ENCODE results near the gene CTXN1.
"Not testable (repeated sequence)": the region's sequence is repeated elsewhere in the genome, so short reads cannot be mapped to it uniquely, and the experiment has no call there.

Gene CTXN1

DNA sequence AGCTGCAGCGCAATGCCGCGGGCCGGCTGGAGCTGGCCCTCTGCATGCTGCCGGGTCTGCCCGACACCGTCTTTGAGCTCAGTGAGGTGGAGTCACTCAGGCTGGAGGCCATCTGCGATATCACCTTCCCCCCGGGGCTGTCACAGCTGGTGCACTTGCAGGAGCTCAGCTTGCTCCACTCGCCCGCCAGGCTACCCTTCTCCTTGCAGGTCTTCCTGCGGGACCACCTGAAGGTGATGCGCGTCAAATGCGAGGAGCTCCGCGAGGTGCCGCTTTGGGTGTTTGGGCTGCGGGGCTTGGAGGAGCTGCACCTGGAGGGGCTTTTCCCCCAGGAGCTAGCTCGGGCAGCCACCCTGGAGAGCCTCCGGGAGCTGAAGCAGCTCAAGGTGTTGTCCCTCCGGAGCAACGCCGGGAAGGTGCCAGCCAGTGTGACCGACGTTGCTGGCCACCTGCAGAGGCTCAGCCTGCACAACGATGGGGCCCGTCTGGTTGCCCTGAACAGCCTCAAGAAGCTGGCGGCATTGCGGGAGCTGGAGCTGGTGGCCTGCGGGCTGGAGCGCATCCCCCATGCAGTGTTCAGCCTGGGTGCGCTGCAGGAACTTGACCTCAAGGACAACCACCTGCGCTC, 26.1 kb downstream of the CTXN1 start:
- ATAC-seq (ENCODE audit: low read depth) (no peak), DNase-seq (ENCODE audit: low spot score in 2 of 2) (no peak)
- Mint-ChIP-seq H3K9me3 (no peaks in the 10 kb centered on the region), H3K27ac (no peak overlapping the region), H3K4me3 (no peak overlapping the region), H3K4me1 (peaks cover 14% of the 10 kb centered on the region), H3K36me3 (peaks cover 1% of the 10 kb centered on the region), H3K27me3 (peaks cover 11% of the 10 kb centered on the region)

DNA sequence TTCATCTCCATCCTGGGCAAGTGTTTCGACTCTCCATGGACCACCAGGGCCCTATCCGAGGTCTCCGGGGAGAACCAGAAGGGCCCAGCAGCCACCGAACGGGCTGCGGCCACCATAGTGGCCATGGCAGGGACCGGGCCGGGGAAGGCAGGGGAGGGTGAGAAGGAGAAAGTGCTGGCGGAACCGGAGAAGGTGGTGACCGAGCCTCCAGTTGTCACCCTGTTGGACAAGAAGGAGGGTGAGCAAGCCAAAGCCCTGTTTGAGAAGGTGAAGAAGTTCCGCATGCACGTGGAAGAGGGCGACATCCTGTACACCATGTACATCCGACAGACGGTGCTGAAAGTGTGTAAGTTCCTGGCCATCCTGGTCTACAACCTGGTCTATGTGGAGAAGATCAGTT, 27.0 kb downstream of the CTXN1 start:
- DNase-seq (ENCODE audit: low spot score in 2 of 2) (no peak), ATAC-seq (ENCODE audit: low read depth) (no peak)
- H3K27ac Mint-ChIP-seq: no peak overlapping the region
- H3K36me3 Mint-ChIP-seq: peaks cover 1% of the 10 kb centered on the region
- no peaks in the 10 kb centered on the region for H3K9me3 Mint-ChIP-seq
- peaks cover 9% of the 10 kb centered on the region for H3K4me1 Mint-ChIP-seq
- H3K4me3 Mint-ChIP-seq: no peak overlapping the region
- peaks cover 16% of the 10 kb centered on the region for H3K27me3 Mint-ChIP-seq

DNA sequence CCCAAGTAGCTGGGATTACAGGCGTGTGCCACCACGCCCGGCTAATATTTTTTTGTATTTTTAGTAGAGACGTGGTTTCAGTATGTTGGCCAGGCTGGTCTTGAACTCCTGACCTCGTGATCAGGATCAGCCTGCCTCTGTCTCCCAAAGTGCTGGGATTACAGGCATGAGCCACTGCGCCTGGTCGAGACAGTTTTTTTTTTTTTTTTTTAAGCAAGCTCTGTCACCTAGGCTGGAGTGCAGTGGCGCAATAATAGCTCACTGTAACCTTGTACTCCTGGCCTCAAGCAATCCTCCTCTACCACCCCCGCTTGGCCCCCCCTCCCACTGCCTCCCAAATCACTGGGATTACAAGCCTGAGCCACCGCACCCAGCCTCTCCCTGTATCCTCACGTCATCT, 28.6 kb downstream of the CTXN1 start:
- no peaks in the 10 kb centered on the region for H3K4me1 Mint-ChIP-seq
- no peak overlapping the region for H3K4me3 Mint-ChIP-seq
- ATAC-seq (ENCODE audit: low read depth) (no peak), DNase-seq (ENCODE audit: low spot score in 2 of 2) (no peak)
- H3K27me3 Mint-ChIP-seq: peaks cover 16% of the 10 kb centered on the region
- peaks cover 1% of the 10 kb centered on the region for H3K36me3 Mint-ChIP-seq
- H3K9me3 Mint-ChIP-seq: no peaks in the 10 kb centered on the region
- H3K27ac Mint-ChIP-seq: no peak overlapping the region

DNA sequence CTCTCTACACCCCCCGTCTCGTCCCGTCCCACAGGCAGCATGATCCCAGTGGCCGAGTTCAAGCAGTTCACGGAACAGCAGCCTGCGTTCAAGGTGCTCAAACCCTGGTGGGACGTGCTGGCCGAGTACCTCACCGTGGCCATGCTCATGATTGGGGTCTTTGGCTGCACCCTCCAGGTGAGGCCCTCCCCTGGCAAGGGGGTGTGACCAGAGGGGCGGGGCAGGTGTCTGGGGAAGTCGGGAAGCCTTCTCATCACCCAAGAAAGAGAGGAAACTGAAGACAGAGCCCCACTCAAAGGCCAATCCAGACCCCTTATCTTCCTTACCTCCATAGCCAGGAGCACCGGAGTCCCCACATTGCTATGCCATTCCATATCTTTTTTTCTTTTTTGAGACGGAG, 30.4 kb downstream of the CTXN1 start:
- peaks cover 17% of the 10 kb centered on the region for H3K27me3 Mint-ChIP-seq
- no peaks in the 10 kb centered on the region for H3K9me3 Mint-ChIP-seq
- DNase-seq (ENCODE audit: low spot score in 2 of 2): no peak
- H3K4me1 Mint-ChIP-seq: no peaks in the 10 kb centered on the region
- no peak for ATAC-seq (ENCODE audit: low read depth)
- H3K4me3 Mint-ChIP-seq: no peak overlapping the region
- H3K27ac Mint-ChIP-seq: no peak overlapping the region
- H3K36me3 Mint-ChIP-seq: peaks cover 1% of the 10 kb centered on the region

DNA sequence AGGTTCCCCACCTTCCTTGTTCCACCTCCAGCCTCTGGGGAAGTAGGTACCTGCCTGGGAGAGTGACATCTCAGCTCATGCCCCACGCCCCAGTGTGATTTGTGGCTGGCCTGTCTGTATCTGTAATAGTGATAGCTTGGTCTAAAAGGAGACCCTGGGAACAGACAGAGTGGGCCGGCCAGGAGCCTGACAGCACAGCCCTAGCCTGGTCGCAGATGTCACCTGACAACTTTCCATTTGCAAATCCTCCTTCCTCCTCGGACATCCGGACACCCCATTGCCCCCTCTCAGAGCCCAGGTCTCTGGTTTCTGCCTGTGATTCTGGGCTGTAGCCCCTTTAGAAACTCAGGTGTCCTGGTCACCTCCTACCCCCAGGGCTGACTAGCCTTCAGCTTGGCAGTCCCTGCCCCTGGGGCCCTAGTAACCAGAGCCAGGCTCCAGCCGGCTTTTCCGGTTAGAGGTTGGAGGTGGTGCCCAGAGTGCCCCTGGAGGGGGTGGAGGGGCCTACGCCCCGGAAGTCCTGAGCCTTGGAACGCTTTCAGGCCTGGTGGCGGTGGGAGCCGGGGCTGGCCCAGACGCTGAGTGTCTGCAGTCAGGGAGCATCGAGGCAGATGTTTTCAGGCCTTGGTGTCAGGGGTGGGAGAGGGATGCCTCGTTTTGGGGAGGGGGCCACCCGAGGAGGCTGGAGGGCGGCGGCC, 31.2 kb downstream of the CTXN1 start:
- Mint-ChIP-seq H3K4me1 (no peaks in the 10 kb centered on the region), H3K4me3 (no peak overlapping the region), H3K27me3 (peaks cover 17% of the 10 kb centered on the region), H3K36me3 (peaks cover 1% of the 10 kb centered on the region), H3K27ac (no peak overlapping the region), H3K9me3 (no peaks in the 10 kb centered on the region)
- DNase-seq (ENCODE audit: low spot score in 2 of 2) (no peak), ATAC-seq (ENCODE audit: low read depth) (no peak)

DNA sequence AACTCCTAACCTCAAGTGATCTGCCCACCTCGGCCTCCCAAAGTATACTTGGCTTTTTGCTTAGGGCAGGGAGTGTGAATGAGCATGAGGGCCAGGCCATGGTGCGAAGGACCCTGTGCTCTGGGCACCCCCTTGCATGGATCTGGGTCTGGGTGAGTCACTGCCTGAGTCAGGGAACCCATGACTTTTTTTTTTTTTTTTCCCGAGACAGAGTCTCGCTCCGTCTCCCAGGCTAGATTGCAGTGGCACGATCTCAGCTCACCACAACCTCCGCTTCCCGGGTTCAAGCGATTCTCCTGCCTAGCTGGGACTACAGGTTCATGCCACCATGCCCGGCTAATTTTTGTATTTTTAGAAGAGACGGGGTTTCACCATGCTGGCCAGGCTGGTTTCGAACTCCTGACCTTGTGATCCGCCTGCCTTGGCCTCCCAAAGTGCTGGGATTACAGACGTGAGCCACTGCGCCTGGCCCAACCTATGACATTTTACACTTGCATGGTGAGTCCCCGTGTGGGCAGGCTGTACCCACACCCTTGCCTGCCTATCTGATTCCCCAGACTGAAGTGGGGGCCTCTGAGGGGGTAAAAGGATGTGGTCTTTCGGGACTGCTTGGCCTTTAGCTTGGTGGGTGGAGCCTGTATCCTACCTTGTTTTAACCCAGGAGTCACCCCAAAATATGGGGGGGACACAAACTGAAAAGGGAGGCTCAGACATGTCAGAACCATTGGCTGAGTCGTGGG, 32.4 kb downstream of the CTXN1 start:
- not testable (repeated sequence) for H3K36me3 Mint-ChIP-seq; H3K4me1 Mint-ChIP-seq; DNase-seq (ENCODE audit: low spot score in 2 of 2); H3K9me3 Mint-ChIP-seq; ATAC-seq (ENCODE audit: low read depth); H3K27ac Mint-ChIP-seq; H3K4me3 Mint-ChIP-seq
- peaks cover 22% of the 10 kb centered on the region for H3K27me3 Mint-ChIP-seq

DNA sequence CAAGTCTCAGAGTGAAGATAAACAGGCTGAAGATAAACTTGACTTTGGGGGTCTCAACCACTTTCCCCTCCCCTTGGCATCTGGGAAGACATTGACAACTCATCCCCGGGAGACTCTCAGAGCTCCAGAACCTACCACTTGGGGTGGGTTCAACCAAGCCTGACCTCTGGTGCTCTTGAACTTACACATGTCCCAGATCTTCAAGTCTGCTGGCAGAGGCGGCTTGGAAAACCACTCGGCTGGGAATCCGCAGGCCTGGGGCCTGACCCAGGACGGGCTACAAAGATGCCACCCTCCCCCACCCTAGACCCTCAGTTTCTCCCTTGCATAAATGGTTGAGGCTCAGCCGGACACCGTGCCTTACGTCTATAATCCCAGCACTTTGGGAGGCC, 37.1 kb downstream of the CTXN1 start:
- Mint-ChIP-seq H3K27me3 (peaks cover 11% of the 10 kb centered on the region), H3K4me3 (no peak overlapping the region), H3K9me3 (peaks cover 2% of the 10 kb centered on the region), H3K4me1 (peaks cover 3% of the 10 kb centered on the region), H3K36me3 (peaks cover 2% of the 10 kb centered on the region), H3K27ac (no peak overlapping the region)
- DNase-seq (ENCODE audit: low spot score in 2 of 2) (no peak), ATAC-seq (ENCODE audit: low read depth) (no peak)

DNA sequence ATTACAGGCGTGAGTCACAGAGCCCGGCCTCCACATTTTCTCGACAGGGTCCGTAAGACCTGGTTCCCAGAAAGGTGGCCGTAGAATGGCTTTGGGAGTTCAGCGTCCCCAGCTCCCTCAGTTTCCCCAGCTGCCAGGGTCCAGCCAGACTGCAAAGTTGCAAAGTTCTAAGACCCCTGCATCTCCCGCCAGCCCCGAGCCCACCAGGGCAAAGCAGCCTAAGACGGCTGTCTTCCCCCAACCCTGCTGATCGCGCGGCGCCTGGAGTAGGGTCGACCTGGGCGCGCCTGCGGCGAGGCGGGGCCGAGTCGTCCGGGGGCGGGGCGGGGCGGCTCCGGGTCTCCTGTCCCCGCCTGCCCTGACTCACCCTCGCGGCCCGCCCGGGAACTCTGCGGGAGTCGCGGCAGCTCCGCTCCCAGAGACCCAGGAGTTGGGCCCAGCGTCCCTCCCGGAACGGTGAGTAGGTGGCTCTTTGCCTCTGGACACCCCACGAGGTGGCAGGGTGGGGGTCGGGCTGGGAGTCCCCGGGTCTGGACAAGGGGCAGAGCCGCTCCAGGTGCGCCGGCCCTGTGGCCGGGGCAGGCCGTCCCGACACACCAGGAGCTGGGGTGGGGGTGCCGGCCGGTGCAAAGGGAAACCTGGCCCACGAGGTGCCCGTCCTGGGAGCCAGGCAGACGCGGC, 37.6 kb downstream of the CTXN1 start, which contains the start of gene LRRC8E:
Gene LRRC8E (plus strand): TSS at position 366 of the 681 bp plus-strand sequence. CDS start 7,094 bp downstream, outside the sequence.
- Mint-ChIP-seq H3K9me3 (peaks cover 2% of the 10 kb centered on the region), H3K4me3 (no peak within 1 kb of the TSS), H3K36me3 (peaks cover 2% of the 10 kb centered on the region), H3K27me3 (peaks cover 11% of the 10 kb centered on the region), H3K27ac (no peak within 1 kb of the TSS), H3K4me1 (peaks cover 3% of the 10 kb centered on the region)
- ATAC-seq (ENCODE audit: low read depth) (no peak), DNase-seq (ENCODE audit: low spot score in 2 of 2) (no peak)

DNA sequence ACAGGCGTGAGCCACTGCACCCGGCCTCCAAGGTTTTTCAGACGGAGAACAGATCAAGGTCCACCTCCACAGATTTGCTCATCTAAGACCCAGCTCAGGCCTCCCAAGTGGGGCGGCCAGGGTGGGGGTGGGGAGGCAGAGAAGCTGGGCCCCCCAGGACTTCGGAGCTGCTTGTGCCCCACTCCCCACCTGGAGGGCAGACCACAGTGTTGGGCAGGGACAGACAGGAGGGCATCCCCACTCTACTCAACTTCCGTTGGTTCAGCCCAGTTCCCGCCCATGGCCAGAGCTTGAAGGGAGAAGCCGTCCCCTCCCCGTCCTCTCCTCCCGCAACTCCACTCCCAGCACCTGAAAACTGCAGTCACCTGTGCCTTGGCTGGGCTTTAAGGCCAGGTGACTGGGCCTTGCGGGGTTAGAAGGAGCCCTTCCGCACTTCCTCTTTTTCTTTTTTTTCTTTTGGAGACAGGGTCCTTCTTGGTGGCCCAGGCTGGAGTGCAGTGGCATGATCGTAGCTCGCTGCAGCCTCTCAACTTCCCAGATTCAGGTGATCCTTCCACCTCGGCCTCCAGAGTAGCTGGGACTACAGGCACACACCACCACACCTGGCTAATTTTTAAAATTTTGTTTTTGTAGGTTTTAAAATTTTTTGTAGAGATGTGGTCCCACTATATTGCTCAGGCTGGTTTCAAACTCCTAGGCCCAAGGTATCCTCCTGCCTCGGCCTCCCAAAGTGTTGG, 38.4 kb downstream of the CTXN1 start:
- H3K9me3 Mint-ChIP-seq: peaks cover 2% of the 10 kb centered on the region

DNA sequence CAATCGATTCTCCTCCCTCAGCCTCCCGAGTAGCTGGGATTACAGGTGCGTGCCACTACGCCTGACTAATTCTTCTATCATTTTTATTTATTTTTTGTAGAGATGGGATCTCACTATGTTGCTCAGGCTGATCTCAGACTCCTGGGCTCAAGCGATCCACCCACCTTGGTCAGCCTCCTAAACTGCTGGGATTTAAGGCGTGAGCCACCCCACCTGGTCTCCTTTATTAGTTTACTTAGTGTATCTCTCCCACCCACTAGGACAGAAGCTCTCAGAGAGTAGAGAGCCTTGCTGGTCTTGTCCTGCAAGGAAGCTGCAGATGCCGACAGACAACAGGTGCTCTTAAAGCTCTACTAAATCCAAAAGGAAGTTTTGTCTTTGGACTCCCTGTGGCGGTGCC, 40.1 kb downstream of the CTXN1 start:
- peaks cover 13% of the 10 kb centered on the region for H3K27me3 Mint-ChIP-seq
- H3K4me3 Mint-ChIP-seq: no peak overlapping the region

More for the DNA sequence above, 38.4 kb downstream of the CTXN1 start:
- Mint-ChIP-seq H3K4me1 (peaks cover 3% of the 10 kb centered on the region), H3K27ac (no peak overlapping the region), H3K36me3 (peaks cover 2% of the 10 kb centered on the region), H3K4me3 (no peak overlapping the region), H3K27me3 (peaks cover 11% of the 10 kb centered on the region)
- no peak for DNase-seq (ENCODE audit: low spot score in 2 of 2)
- ATAC-seq (ENCODE audit: low read depth): no peak

DNA sequence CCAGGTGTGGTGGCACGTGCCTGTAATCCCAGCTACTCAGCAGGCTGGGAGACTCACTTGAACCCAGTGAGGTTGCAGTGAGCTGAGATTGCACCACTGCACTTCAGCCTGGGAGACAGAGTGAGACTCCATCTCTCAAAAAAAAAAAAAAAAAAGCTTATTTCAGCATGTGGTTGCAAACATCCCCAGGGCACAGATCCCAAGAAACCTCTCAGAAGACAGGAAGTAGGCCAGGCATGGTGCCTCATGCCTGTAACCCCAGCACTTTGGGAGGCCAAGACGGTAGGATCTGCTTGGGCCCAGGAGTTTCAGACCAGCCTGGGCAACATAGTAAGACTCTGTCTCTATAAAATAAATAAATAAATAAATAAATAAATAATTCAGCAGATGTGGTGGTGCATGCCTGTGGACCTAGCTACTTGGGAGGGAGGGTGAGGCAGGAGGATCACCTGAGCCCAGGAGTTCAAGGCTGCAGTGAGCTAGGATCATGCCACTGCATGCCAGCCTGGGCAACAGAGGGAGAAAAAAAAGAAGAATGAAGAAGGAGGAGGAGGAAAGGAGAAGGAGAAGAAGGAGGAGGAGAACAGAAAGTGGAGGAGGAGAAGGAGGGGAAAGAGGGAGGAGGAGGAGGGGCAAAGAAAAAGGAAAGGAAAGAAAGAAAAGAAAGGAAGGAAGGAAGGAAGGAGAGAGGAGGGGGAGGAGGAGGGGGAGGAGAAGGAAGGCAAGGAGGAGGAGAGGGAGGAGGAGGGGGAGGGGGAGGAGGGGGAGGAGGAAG, 42.0 kb downstream of the CTXN1 start:
- ATAC-seq (ENCODE audit: low read depth) (no peak), DNase-seq (ENCODE audit: low spot score in 2 of 2) (no peak)
- H3K9me3 Mint-ChIP-seq: peaks cover 2% of the 10 kb centered on the region
- peaks cover 2% of the 10 kb centered on the region for H3K36me3 Mint-ChIP-seq
- H3K27ac Mint-ChIP-seq: no peak overlapping the region
- H3K4me3 Mint-ChIP-seq: no peak overlapping the region
- peaks cover 3% of the 10 kb centered on the region for H3K4me1 Mint-ChIP-seq
- peaks cover 9% of the 10 kb centered on the region for H3K27me3 Mint-ChIP-seq

More for the DNA sequence above, 40.1 kb downstream of the CTXN1 start:
- no peak for ATAC-seq (ENCODE audit: low read depth)
- H3K4me1 Mint-ChIP-seq: peaks cover 3% of the 10 kb centered on the region
- H3K27ac Mint-ChIP-seq: no peak overlapping the region
- H3K9me3 Mint-ChIP-seq: peaks cover 2% of the 10 kb centered on the region
- no peak for DNase-seq (ENCODE audit: low spot score in 2 of 2)
- H3K36me3 Mint-ChIP-seq: peaks cover 2% of the 10 kb centered on the region

DNA sequence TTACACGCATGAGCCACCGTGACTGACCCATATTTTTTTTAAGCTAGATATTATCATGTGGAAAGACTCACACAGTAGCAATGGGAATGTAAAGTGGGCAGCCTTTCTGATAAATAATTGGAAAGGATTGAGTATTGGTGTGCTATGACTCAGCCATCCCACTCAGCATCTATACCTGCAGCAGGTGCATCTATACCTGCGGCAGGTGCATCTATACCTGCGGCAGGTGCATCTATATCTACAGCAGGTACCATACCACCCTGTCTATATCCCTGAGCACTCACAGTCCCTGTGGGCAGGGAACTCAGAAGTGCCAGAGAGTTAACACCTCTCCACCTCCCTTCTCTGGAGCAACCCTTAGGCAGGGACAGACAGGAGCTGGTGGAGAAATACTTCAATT, 42.8 kb downstream of the CTXN1 start:
- no peak overlapping the region for H3K27ac Mint-ChIP-seq
- H3K4me3 Mint-ChIP-seq: no peak overlapping the region
- H3K4me1 Mint-ChIP-seq: peaks cover 3% of the 10 kb centered on the region
- no peak for DNase-seq (ENCODE audit: low spot score in 2 of 2)
- peaks cover 2% of the 10 kb centered on the region for H3K36me3 Mint-ChIP-seq
- H3K27me3 Mint-ChIP-seq: peaks cover 7% of the 10 kb centered on the region
- ATAC-seq (ENCODE audit: low read depth): no peak
- peaks cover 2% of the 10 kb centered on the region for H3K9me3 Mint-ChIP-seq

DNA sequence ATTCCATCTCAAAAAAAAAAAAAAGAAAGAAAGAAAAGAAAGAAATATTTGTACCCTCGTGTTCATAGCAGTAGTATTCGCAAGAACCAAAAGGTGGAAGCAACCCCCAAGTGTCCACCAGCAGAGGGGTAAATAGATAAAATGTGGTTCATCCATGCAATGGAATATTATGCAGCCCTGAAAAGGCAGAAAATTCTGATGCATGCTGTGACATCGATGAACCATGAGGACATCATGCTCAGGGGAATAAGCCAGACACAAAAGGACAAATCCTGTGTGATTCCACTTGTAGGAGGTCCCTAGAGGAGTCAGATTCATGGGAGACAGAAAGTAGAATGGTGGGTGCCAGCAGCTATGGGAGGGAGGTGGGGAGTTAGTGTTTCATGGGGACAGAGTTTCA, 44.0 kb downstream of the CTXN1 start:
- ATAC-seq (ENCODE audit: low read depth) (no peak), DNase-seq (ENCODE audit: low spot score in 2 of 2) (no peak)
- peaks cover 2% of the 10 kb centered on the region for H3K9me3 Mint-ChIP-seq
- H3K27me3 Mint-ChIP-seq: peaks cover 7% of the 10 kb centered on the region
- peaks cover 3% of the 10 kb centered on the region for H3K4me1 Mint-ChIP-seq
- H3K27ac Mint-ChIP-seq: no peak overlapping the region
- H3K36me3 Mint-ChIP-seq: peaks cover 2% of the 10 kb centered on the region
- no peak overlapping the region for H3K4me3 Mint-ChIP-seq
